Stimulated activated CD8-positive, alpha-beta memory T cell treated with anti-CD3 and anti-CD28 coated beads, Interleukin-12 subunit alpha, Interleukin-12 subunit beta, amount 100 ng/mL, for 24 hours (primary cell): Measurements from ENCODE around the gene TREX2.
A peak's percentile ranks its signal among the peaks of the same experiment; 100 is the strongest.

Source experiments
- DNase-seq: peaks from one replicate; pipeline ENCODE4 v3.0.0-alpha.2; 2020; ENCODE audit errors: extremely low read depth

Gene TREX2

GRCh38 chrX:153475751-153476281, 30.0 kb upstream of the TREX2 start:
- DNase-seq = no peak

- no peak for DNase-seq
Measured at GRCh38 chrX:153475271-153475670, 29.4 kb upstream of the TREX2 start.

GRCh38 chrX:153474718-153475117, 28.9 kb upstream of the TREX2 start:
- no peak for DNase-seq

- DNase-seq = no peak
Measured at GRCh38 chrX:153474266-153474665, 28.4 kb upstream of the TREX2 start.

- no peak for DNase-seq
Measured at GRCh38 chrX:153473126-153473525, 27.3 kb upstream of the TREX2 start.

GRCh38 chrX:153471663-153472280, 25.9 kb upstream of the TREX2 start:
- DNase-seq = no peak

GRCh38 chrX:153470411-153471363, 24.8 kb upstream of the TREX2 start, which contains the start of gene HAUS7:
Gene HAUS7, minus strand, starts transcription at chrX:153470576. Its CDS starts 19 bp downstream, at chrX:153470557.
- DNase-seq = peak; percentile 60

GRCh38 chrX:153469811-153470410, 24.1 kb upstream of the TREX2 start:
- DNase-seq = no peak

GRCh38 chrX:153468008-153468580, 22.2 kb upstream of the TREX2 start:
- DNase-seq = no peak

GRCh38 chrX:153465691-153466380, 20.0 kb upstream of the TREX2 start:
- DNase-seq = no peak

- DNase-seq = no peak
Measured at GRCh38 chrX:153464116-153464515, 18.3 kb upstream of the TREX2 start.

- no peak for DNase-seq
Measured at GRCh38 chrX:153463556-153463955, 17.7 kb upstream of the TREX2 start.

- DNase-seq = no peak
Measured at GRCh38 chrX:153463031-153463430, 17.2 kb upstream of the TREX2 start.

- no peak for DNase-seq
Measured at GRCh38 chrX:153462291-153462690, 16.4 kb upstream of the TREX2 start.

- DNase-seq = no peak
Measured at GRCh38 chrX:153460826-153461225, 15.0 kb upstream of the TREX2 start.

GRCh38 chrX:153459986-153460385, 14.1 kb upstream of the TREX2 start:
- no peak for DNase-seq

GRCh38 chrX:153458476-153458875, 12.6 kb upstream of the TREX2 start:
- no peak for DNase-seq

- DNase-seq = no peak
Measured at GRCh38 chrX:153457827-153458466, 12.1 kb upstream of the TREX2 start.

- no peak for DNase-seq
Measured at GRCh38 chrX:153457136-153457825, 11.4 kb upstream of the TREX2 start.

- DNase-seq = no peak
Measured at GRCh38 chrX:153456704-153457103, 10.8 kb upstream of the TREX2 start.
